Pons (tissue), 1 donor: ENCODE measurements around the gene HTD2.
"Not testable (repeated sequence)": the region's sequence is repeated elsewhere in the genome, so short reads cannot be mapped to it uniquely, and the experiment has no call there.

Experiments used
- DNase-seq: peaks from one replicate; pipeline ENCODE4 v3.0.0-alpha.2; 2016; ENCODE audit warnings: low spot score

HTD2 gene

DNA sequence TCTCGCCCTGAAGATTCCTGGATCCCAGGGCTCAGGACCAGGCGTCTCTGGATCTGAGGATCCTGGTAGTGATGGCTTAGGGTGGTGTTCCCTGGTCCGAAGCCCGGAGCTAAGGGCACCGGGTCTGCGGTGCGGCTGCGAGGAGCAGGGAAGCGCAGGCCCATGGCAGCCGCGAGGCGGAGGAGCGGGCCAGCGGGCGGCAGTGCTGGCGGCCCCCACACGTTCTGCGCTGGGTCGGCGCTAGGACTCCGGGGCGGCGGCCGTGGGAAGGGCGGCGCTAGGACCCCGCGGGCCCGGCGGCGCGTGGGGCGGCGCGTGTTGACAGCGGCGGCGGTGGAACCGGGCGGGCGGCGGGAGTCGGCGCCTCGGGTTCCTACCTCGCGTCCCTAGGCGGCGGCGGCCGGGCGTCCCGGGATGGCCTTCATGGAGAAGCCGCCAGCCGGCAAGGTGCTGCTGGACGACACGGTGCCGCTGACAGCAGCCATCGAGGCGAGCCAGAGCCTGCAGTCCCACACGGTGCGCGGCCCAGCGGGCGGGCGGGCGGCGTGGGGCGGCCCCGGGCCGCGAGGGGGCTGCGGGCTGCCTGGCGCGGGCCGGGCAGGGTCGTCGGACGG is 26.4 kb downstream of the HTD2 start, which contains the start of gene PXK:
TSS of gene PXK (plus strand) at position 318 of the 614 bp plus-strand sequence. CDS start at position 415, 97 bp downstream.
- peak; percentile 61 for DNase-seq

- DNase-seq, result no peak
These were observed 27.1 kb downstream of the HTD2 start for GRCh38 chr3:58333206-58334012.

GRCh38 chr3:58334013-58334321 is 27.6 kb downstream of the HTD2 start:
- peak; percentile 98 for DNase-seq

DNA sequence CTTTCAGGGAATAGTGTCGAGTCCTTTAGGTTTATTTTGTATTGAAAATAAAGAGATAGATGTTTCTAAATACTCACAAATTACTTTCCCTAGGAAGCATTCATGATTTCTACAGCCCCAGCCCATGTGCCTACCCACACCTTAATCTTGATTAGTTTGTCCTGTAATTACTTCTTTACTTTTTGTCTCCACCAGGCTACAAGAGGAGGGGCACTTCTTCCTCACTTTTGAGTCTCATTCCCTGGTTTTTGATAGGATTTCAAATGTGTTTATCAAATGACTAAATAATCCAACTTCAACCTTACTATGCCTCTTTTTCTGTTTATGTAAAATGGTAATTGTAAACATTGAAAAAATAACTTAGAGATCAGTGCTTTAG is 28.2 kb downstream of the HTD2 start:
- DNase-seq, result peak; percentile 51

- peak; percentile 57 for DNase-seq
These were observed 29.3 kb downstream of the HTD2 start for GRCh38 chr3:58335652-58335947.

GRCh38 chr3:58336135-58336882 is 30.0 kb downstream of the HTD2 start:
- DNase-seq, result no peak

GRCh38 chr3:58337190-58337589 is 30.9 kb downstream of the HTD2 start:
- no peak for DNase-seq

GRCh38 chr3:58339146-58339545 is 32.8 kb downstream of the HTD2 start:
- DNase-seq, result not testable (repeated sequence)

DNA sequence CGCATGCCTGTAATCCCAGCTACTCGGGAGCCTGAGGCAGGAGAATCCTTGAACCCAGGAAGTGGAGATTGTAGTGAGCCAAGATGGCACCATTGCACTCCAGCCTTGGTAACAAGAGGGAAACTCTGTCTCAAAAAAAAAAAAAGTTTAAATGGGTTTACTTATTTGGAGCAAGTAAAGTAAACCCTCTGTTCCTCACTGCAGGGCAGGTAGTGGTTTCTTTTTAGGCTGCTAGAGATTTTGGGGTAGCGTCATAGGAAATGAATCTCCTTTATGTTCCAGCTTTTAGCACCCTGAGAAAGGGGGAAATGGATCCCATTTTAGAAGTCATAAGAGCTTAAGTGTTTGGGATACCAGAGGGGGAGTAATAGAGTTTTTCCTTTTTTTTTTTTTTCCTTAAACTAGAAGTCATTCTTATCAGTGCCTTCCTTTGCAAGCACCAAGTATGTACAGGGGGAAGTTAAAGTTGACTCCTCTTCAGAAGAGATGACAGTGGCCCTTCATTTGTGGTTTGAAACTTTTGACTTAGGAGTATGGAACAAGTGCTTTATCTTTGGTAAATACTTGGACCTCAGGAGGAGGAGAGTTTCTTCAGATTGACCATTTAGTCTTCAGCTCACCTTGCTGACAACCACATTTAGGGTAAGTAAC is 34.4 kb downstream of the HTD2 start:
- no peak for DNase-seq

GRCh38 chr3:58341376-58341775 is 35.1 kb downstream of the HTD2 start:
- no peak for DNase-seq

DNA sequence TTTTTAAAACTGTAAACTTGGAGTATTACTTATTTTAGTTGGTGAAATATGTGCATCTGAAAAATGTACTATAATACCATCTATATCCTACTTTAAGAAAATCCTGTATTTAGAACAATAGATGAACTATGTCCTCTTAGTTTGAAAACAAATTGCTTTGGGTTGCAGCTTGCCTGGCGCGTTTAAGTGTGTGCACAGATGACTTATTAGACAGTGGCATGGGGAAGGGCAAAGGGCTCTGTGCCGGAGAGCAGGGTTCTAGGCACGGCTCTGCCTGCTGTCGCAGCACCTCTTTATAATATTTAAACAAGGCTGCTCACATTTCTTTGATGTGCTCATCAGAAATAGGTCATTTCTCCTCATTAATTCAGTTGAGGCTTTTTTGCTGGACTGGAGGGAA is 36.4 kb downstream of the HTD2 start:
- peak; percentile 83 for DNase-seq

DNA sequence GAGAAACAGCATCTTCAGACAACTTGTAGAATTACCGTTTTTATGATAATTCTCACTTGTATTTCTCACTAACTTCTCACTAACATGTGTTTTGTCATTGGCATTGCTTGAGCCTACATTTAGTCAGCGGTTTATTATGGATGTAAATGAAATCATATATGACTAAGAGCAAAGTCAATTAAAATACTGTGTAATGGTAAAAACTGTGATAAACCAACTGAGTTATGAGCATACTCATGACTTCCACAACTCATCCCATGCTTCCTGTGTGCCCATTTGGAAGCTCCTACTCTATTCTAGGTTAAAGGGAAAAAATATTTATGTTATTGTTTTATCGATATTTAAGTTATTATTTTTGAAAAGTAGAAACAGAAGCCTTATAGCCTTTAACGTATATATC is 39.1 kb downstream of the HTD2 start:
- DNase-seq, result no peak

DNA sequence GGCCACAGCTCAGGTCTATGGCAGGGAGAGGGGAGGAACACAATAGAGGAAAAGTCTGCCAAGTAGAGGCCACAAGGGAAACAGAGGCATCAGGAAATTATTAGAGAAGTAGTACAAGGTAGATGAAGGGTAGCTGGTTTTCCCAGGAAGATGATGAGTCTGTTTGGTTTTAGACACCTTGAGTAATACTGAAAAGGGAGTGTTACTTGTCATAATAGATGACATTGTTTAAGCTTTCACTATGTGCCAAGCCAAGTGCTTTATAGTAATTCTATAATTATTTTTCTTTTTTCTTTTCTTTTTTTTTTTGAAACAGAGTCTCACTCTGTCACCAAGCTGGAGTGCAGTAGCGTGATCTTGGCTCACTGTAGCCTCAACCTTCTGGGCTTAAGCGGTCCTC is 40.0 kb downstream of the HTD2 start:
- DNase-seq, result no peak

- DNase-seq, result no peak
These were observed 41.7 kb downstream of the HTD2 start for GRCh38 chr3:58347984-58348383.

DNA sequence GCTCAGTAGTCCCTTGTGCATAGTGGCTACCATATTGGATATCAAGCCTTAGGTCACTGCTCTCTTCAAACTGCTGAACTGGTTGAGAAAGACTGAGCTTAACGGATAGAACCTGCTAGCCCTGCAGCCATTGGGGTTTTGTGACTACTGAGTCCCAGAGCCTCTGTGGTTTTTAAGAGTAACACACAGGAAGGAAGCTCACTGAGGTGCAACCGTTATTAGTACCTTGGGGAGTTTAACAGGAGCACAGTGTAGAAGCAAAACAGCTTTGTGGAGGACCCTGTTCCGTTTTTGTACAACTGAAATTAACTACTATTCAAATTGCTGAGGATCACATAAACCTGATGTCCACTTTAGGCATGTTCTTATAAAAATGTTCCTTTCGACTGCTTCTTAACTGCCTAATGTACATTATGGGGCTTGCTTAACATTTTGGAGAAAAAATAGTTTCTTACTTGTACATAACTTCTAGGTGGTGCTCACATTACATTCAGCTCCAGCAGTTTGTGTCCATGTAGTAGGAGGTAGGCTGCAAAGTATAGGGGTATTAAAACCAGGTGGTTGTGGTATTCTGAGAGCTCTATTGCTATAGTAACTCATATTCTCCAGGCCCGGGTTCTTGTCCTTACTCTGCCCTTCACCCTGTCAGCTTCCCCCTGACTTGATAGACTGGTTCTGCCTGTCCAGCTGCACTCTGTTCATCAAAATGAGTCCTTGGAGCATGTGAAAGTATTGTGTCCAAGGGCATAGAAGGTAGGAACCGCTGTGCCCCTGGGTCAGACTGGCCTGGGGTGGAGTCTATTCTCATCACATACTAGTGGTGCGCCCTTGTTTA is 43.7 kb downstream of the HTD2 start:
- no peak for DNase-seq

DNA sequence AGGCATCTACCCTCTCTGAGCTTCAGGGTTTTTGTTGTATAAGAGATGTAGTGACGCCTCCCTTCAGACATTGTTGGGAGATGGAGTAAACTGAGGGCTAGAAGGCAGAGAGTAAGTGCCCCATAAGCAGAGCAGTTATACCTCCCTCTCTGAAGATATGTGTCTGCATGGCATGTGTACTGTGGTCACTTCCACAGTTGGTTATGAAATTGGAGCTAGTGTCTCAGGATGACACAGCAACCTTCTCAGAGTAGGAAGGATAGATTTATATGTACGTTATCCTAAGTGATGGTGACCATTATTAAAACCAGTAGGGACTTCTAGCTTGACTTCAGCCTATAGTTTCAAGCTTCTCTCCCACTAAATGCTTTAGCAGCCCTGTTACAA is 44.3 kb downstream of the HTD2 start:
- DNase-seq, result no peak

DNA sequence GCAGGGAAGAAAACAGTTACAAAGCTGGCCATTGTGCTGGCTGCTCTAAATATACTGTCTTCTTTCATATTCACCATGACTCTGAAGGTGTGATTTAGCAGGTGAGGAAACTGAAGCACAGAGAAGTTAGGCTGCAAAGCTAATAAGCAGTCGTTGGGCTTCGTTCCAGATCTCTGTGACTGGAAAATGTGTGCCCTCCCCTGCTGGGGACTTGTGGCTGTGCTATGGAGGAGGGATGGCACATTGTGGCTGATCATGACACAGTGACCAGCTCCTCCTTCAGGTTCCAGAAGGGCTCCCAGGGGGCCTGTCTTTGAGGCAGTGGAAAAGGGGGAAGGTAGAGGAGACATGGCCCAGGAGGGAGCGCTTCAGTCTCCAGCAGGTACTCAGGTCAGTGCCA is 45.6 kb downstream of the HTD2 start:
- peak; percentile 54 for DNase-seq

GRCh38 chr3:58352626-58353025 is 46.3 kb downstream of the HTD2 start:
- DNase-seq, result no peak

DNA sequence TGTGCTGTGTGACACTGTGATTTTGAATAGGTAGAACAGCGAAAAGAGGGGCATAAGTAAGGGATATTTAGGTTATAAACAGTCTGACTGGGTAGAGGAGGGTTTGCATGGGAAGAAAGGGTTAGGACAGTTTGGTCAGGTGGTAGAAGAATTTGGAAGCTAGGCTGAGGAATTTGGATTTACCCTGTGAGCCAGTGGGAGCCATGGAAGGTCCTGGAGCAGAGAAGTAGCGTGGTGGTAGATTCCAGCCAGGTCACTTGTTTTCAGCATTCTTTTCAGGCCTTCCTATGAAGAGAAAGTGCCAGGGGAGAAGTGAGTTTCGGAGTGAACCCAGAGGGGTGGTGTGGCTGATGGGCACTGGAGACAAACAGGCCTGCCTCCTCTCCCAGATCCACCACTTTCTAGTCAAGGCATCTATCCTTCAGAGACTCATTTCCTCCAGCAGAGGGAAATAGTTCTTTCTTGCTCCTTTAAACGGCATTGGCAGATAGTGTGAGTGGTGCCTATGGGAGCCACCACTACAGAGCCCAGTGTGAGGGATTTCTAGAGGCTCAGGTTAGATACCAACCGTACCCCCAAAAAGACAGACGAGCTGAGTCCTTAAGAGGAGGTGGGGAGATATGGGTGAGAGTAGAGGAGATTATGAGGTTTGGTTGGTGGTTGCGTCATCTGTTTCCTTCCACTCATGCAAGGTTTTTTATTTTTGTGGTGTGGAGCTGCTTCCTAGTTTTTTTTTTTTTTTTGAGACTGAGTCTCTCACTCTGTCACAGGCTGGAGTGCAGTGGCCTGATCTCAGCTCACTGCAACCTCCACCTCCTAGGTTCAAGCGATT is 47.6 kb downstream of the HTD2 start:
- DNase-seq, result no peak

GRCh38 chr3:58355179-58355578 is 48.9 kb downstream of the HTD2 start:
- DNase-seq, result no peak

- DNase-seq, result no peak
These were observed 49.7 kb downstream of the HTD2 start for GRCh38 chr3:58356054-58356453.
